ENCODE results near the gene ZNF546.

GRCh38 chr19:39998501-39998900 is 1.6 kb downstream of the ZNF546 start:
- TF ChIP-seq, protein P1, sequence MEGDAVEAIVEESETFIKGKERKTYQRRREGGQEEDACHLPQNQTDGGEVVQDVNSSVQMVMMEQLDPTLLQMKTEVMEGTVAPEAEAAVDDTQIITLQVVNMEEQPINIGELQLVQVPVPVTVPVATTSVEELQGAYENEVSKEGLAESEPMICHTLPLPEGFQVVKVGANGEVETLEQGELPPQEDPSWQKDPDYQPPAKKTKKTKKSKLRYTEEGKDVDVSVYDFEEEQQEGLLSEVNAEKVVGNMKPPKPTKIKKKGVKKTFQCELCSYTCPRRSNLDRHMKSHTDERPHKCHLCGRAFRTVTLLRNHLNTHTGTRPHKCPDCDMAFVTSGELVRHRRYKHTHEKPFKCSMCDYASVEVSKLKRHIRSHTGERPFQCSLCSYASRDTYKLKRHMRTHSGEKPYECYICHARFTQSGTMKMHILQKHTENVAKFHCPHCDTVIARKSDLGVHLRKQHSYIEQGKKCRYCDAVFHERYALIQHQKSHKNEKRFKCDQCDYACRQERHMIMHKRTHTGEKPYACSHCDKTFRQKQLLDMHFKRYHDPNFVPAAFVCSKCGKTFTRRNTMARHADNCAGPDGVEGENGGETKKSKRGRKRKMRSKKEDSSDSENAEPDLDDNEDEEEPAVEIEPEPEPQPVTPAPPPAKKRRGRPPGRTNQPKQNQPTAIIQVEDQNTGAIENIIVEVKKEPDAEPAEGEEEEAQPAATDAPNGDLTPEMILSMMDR (conservative IDR thresholded peaks at IDR 0.05): no peak
- TF ChIP-seq ZFX (IDR thresholded peaks at IDR 0.05): no peak
